Colon (tissue), 2 donors: ENCODE data around the gene MS4A18.
"Not testable (repeated sequence)": the region's sequence is repeated elsewhere in the genome, so short reads cannot be mapped to it uniquely, and the experiment has no call there.

Experiments used
- FAIRE-seq: peaks from 2 replicates; lab custom pipeline; 2012; peaks lifted over from hg19 to GRCh38; lab: Jason Lieb, UNC
- donor health status: control.
- donor health status: control.

MS4A18 gene

GRCh38 chr11:60739114-60739513 lies 14.6 kb downstream of the MS4A18 start:
- no peak for FAIRE-seq

- no peak for FAIRE-seq
These were observed 16.1 kb downstream of the MS4A18 start for GRCh38 chr11:60740573-60740972.

GRCh38 chr11:60741421-60741820 lies 16.9 kb downstream of the MS4A18 start:
- no peak for FAIRE-seq

DNA sequence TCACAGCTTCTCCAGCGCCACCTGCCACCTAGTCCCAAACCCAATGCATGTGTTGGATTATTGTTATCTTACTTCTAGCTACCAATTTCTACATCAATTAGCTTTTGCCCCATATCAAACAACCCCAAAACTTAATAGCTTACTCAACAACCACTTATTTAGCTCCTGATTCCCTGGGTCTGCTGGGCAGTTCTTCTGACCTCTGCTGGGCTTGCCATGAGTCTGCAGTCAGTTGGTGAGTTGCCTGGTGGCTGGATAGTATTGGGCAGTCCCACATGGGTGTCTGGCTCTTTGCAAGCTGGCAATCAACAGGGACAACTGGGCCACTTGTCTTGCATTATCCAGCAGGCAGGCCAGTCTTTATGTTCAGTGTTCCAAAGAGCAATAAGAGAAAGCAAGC lies 18.5 kb downstream of the MS4A18 start:
- no peak for FAIRE-seq

- FAIRE-seq = no peak
These were observed 19.6 kb downstream of the MS4A18 start for GRCh38 chr11:60744114-60744513.

DNA sequence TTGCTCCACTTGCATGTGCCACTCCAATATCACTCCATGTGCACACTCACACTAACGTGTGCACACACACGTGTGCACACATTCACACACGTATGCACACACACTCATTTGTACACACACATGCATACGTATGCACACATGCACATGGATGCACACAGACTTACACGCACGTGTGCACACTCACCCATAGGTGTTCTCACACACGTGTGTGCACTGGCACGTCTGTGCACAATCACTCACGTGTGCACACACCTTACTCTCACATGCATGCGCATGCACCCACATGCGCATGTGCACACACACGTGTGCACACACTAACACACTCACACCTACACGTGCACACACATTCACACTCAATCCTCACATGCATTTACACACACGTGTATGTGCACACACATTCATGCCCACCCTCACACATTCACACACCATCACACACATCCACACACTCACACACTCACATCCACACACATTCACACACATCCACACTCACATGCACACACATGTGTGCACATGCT lies 22.9 kb downstream of the MS4A18 start:
- FAIRE-seq = no peak

GRCh38 chr11:60748225-60748624 lies 23.7 kb downstream of the MS4A18 start:
- FAIRE-seq = no peak

GRCh38 chr11:60748821-60749220 lies 24.3 kb downstream of the MS4A18 start:
- no peak for FAIRE-seq

GRCh38 chr11:60750911-60751310 lies 26.4 kb downstream of the MS4A18 start:
- no peak for FAIRE-seq

DNA sequence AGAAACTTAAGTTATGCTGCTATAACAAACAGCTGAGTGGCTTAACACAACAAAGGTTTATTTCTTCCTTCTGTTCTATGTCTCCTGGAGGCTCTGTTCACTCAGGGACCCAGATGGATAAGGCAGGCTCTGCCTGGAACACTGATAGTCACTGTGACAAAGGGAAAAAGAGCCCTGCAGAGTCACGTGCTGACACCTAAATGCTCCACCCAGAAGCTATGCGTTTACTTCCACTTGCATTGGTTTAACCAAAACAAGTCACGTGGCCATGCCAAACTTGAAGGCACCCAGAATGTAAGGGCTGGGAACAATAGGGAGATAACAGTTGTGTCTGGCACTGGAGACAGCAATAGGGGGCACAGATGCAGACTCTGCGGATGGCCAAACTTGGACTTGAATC lies 28.8 kb downstream of the MS4A18 start:
- FAIRE-seq = no peak

- no peak for FAIRE-seq
These were observed 30.4 kb downstream of the MS4A18 start for GRCh38 chr11:60754887-60755286.

- no peak for FAIRE-seq
These were observed 31.9 kb downstream of the MS4A18 start, which contains the start of gene MS4A15 for GRCh38 chr11:60756307-60757032. Gene MS4A15, plus strand, starts transcription at chr11:60756867. Its CDS starts 6,867 bp downstream, at chr11:60763734.

DNA sequence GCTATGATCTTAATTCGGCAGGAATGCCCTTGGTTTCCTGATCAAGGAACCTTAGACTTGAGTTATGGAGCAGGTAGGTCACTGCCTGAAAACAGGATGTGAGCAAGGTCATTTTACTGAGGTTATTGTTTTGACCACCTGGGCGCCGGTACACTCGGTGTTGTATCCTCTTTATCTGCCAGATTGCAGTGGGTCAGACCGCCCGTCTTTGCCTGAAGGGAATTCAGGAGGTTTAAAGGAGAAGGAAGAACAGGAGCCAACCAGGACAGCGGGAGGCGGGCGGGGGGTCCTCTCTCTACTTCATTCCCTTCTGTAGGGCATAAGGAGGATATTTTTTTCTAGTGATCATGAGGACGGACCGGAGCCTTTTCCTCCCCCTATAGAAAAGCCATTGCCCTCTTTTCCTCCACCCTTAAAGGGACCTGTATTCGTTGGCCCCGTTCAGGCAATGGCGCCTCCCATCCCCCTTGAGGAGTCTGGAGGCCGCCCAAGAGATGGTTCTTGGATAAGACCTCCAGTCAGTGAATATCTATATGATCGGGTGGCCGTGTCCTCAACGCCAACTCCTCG lies 32.8 kb downstream of the MS4A18 start:
- no peak for FAIRE-seq

GRCh38 chr11:60758671-60759070 lies 34.2 kb downstream of the MS4A18 start:
- not testable (repeated sequence) for FAIRE-seq

DNA sequence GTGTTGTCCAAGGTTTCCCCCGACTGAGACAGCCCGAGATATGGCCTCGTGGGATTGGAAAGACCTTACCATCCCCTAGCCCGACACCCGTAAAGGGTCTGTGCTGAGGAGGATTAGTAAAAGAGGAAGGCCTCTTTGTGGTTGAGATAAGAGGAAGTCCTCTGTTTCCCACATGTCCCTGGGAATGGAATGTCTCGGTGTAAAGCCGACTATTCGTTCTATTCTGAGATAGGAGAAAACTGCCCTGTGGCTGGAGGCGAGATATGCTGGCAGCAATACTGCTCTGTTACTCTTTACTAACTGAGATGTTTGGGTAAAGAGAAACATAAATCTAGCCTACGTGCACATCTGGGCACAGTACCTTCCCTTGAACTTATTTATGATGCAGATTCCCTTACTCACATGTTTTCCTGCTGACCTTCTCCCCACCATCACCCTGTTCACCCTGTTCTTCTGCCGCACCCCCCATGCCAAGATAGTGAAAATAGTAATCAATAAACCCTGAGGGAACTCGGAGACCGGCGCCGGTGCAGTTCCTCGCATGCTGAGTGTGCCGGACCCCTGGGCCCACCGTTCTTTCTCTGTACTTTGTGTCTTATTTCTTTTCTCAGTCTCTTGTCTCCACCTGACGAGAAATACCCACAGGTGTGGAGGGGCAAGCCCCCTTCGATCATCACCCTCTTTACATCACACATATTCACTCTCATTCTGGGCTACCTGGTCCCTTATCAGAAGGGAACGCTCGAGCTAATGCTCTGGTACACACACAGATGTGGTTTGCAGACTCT lies 35.1 kb downstream of the MS4A18 start:
- not testable (repeated sequence) for FAIRE-seq

DNA sequence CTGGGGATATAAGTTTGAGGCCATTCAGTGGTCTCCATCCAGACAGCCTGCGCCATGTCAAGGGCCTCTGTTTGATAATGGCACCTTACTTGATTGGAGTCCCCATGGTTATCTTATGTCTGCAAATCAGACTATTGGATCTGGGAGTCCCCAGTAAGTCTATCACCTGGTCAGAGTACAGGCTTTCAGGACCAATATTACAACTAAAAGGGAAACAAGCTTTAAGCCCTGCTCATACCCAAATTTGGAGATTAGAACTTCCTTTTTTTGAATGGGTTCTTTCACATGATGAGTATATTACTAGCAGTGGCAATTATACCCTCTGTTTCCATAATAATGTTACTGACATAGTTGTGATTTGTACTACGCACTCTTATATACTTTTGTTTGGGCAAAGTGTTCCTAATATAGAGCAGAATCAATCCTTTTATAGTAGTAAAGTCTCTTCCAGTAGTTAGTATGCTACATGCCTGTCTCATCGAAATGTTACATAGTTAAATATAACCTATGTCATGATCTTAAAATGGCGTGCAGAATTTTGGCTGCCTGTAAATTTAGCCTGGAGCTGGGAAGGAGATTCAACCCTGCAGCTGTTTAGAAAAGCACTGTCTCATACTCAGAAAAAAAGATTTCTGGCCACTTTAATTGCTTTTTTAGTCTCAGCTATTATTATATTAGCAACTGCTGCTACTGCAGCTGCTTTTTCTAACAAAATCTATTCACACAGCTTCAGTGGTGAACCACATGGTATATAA lies 37.1 kb downstream of the MS4A18 start:
- no peak for FAIRE-seq

GRCh38 chr11:60762851-60763691 lies 38.6 kb downstream of the MS4A18 start:
- FAIRE-seq = no peak

DNA sequence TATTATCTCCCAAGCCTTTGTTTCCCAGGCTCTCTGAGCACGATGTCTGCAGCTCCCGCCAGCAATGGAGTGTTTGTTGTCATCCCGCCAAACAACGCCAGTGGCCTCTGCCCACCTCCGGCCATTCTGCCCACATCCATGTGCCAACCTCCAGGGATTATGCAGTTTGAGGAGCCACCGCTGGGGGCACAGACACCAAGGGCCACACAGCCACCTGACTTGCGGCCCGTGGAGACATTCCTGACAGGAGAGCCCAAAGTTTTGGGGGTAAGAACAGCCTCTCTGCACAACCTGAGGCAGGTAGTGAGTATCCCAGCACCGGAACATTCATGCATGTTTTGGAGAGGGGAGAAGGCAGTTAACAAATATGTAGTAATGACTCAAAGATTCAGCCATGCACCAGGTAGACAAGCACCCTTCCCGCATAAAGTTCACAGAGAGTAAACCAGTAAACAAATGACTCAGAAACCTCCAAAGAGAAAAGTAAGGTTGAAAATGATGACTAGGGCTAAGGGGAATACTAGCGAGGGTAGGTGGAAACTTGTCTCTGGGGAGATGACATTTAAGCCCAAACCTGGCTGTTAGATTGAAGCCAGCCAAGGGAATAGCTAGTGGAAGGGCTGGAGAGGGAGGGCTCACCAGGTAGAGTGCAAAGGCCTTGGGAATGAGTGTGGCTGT lies 39.3 kb downstream of the MS4A18 start:
- no peak for FAIRE-seq

DNA sequence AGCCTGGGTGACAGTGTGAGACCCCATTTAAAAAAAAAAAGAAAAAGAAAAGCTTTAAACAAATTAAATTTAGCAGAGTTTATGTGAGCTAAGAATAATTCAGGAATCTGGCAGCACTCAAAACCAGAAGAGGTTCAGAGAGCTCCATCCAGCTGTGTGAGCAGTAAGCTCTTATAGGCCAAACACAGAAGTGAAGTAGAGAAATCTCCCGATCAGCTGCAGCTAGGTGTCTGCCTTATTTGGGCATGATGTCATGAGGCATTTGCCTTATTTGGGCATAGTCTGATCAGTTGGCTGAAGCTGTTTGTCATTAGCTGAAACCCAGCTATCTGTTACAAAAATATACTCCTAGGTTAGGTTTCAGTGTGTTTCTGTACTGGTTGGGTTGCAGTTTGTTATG lies 40.4 kb downstream of the MS4A18 start:
- FAIRE-seq = no peak

GRCh38 chr11:60765355-60765754 lies 40.8 kb downstream of the MS4A18 start:
- FAIRE-seq = no peak

GRCh38 chr11:60766547-60766946 lies 42.0 kb downstream of the MS4A18 start:
- no peak for FAIRE-seq
